Measurements from ENCODE around the gene RRP9. TPM values are rescaled to one million over a fixed set of nuclear protein-coding genes. Genes with fewer than 3 reads are reported as not detected.

RRP9 gene
- total RNA-seq, 1 donor from 2014 or later, result 15.6 TPM

GRCh38 chr3:51933471-51934138 lies 8.1 kb downstream of the RRP9 start:
- H3K9me3 Mint-ChIP-seq (ENCODE audit: unreplicated experiment), result no peaks in the 10 kb centered on the region
- no peak for TF ChIP-seq CTCF (IDR thresholded peaks at IDR 0.05; ENCODE audit: partially characterized antibody, unreplicated experiment)
- no peak for DNase-seq
- H3K27me3 Mint-ChIP-seq (ENCODE audit: unreplicated experiment), result peaks cover 5% of the 10 kb centered on the region
- no peak overlapping the region for H3K27ac Mint-ChIP-seq (ENCODE audit: unreplicated experiment)
- H3K36me3 Mint-ChIP-seq (ENCODE audit: unreplicated experiment), result no peaks in the 10 kb centered on the region
- no peaks in the 10 kb centered on the region for H3K4me1 Mint-ChIP-seq (ENCODE audit: low read depth, unreplicated experiment)
- no peak overlapping the region for H3K4me3 Mint-ChIP-seq (ENCODE audit: unreplicated experiment)

GRCh38 chr3:51932471-51933370 lies 9.0 kb downstream of the RRP9 start:
- H3K4me1 Mint-ChIP-seq (ENCODE audit: low read depth, unreplicated experiment), result no peaks in the 10 kb centered on the region
- peaks cover 5% of the 10 kb centered on the region for H3K27me3 Mint-ChIP-seq (ENCODE audit: unreplicated experiment)
- H3K4me3 Mint-ChIP-seq (ENCODE audit: unreplicated experiment), result no peak overlapping the region
- peaks cover 4% of the 10 kb centered on the region for H3K9me3 Mint-ChIP-seq (ENCODE audit: unreplicated experiment)
- H3K36me3 Mint-ChIP-seq (ENCODE audit: unreplicated experiment), result no peaks in the 10 kb centered on the region
- no peak for DNase-seq
- no peak for TF ChIP-seq CTCF (IDR thresholded peaks at IDR 0.05; ENCODE audit: partially characterized antibody, unreplicated experiment)
- H3K27ac Mint-ChIP-seq (ENCODE audit: unreplicated experiment), result no peak overlapping the region

- Mint-ChIP-seq H3K4me1 (ENCODE audit: low read depth, unreplicated experiment) (no peaks in the 10 kb centered on the region), H3K27ac (ENCODE audit: unreplicated experiment) (no peak overlapping the region), H3K4me3 (ENCODE audit: unreplicated experiment) (no peak overlapping the region), H3K27me3 (ENCODE audit: unreplicated experiment) (peaks cover 3% of the 10 kb centered on the region), H3K36me3 (ENCODE audit: unreplicated experiment) (no peaks in the 10 kb centered on the region), H3K9me3 (ENCODE audit: unreplicated experiment) (peaks cover 4% of the 10 kb centered on the region)
- no peak for TF ChIP-seq CTCF (IDR thresholded peaks at IDR 0.05; ENCODE audit: partially characterized antibody, unreplicated experiment)
- DNase-seq, result no peak
Observed at GRCh38 chr3:51931756-51932155, 9.9 kb downstream of the RRP9 start.

GRCh38 chr3:51930439-51930838 lies 11.3 kb downstream of the RRP9 start:
- peaks cover 3% of the 10 kb centered on the region for H3K27me3 Mint-ChIP-seq (ENCODE audit: unreplicated experiment)
- no peak for DNase-seq

More at GRCh38 chr3:51930439-51930838, 11.3 kb downstream of the RRP9 start:
- TF ChIP-seq CTCF (IDR thresholded peaks at IDR 0.05; ENCODE audit: partially characterized antibody, unreplicated experiment), result no peak
- peaks cover 4% of the 10 kb centered on the region for H3K9me3 Mint-ChIP-seq (ENCODE audit: unreplicated experiment)
- H3K4me1 Mint-ChIP-seq (ENCODE audit: low read depth, unreplicated experiment), result no peaks in the 10 kb centered on the region
- no peaks in the 10 kb centered on the region for H3K36me3 Mint-ChIP-seq (ENCODE audit: unreplicated experiment)
- no peak overlapping the region for H3K27ac Mint-ChIP-seq (ENCODE audit: unreplicated experiment)
- H3K4me3 Mint-ChIP-seq (ENCODE audit: unreplicated experiment), result no peak overlapping the region

Data from glutamatergic neuron (in vitro differentiated cells).